ENCODE results near the gene CHRDL2.

CHRDL2 gene

GRCh38 chr11:74683279-74683871 lies 47.9 kb downstream of the CHRDL2 start:
- DNase-seq = no peak

GRCh38 chr11:74682731-74683278 lies 48.4 kb downstream of the CHRDL2 start:
- no peak for DNase-seq

DNA sequence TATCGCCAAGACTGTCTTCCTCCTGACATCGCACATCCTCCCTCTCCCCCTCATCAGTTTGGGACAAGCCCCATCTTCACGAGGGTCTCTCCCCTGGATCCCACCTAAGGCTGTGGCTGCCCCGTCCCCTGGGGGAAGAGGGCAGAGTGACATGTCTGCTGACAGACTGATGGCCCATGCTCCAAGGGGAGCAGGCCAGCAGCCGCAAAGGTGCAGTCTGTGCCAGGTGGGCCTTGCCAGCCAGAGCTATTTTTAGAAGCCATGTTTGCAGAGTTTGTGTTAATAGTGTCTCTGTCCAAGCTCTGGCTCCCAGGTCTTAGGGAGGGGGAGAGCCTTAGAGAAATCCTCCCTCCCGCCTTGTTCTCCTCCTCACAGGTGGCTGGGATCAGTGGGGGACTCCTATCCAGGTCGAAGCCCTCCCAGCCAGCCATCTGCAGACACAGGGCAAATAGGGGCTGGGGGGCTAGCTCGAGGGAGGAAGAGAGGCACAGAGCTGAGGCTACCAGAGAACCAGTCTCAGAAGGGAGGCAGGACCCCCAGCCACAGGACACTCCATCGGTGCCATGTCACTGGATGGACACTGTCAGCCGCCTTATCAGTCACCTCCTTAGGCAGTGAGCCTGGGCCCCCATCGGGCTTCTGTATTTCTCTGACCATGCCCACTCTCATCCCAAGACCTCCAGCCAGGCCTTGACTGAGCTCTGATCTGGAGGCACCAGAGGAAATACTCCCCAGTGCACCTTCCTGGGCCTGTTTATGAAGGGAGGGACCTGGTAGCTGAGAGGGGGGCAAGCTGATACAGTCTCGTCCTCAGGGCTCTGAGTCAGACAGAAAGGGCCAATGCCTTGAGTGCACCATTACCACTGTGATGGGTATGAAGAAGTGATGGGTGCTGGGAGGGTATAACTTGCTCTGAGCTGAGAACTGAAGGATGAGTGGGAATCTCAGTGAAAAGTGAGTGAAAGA lies 49.3 kb downstream of the CHRDL2 start:
- peak; percentile 73 for DNase-seq

- DNase-seq = no peak
Observed at GRCh38 chr11:74680703-74681531, 50.3 kb downstream of the CHRDL2 start.

GRCh38 chr11:74680035-74680671 lies 51.1 kb downstream of the CHRDL2 start:
- no peak for DNase-seq

DNA sequence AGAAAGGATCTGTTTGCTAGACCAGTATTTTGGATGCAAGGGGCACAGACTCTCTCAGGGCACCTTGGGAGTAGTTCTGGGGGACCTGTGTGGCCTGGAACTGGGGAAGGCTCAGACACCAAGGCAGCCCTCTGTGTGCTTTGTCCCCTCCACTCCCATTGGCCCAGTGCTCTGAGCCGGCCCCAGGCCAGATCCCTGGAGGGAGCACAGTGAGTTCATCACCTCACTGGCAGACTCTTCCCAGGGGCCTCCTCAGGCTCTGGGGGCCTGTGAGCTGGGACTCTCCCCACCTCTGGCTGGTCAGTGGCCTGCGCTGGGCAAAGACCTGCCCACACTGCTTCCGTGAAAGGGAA lies 51.7 kb downstream of the CHRDL2 start:
- DNase-seq = no peak

- no peak for DNase-seq
Observed at GRCh38 chr11:74678591-74679512, 52.4 kb downstream of the CHRDL2 start.

DNA sequence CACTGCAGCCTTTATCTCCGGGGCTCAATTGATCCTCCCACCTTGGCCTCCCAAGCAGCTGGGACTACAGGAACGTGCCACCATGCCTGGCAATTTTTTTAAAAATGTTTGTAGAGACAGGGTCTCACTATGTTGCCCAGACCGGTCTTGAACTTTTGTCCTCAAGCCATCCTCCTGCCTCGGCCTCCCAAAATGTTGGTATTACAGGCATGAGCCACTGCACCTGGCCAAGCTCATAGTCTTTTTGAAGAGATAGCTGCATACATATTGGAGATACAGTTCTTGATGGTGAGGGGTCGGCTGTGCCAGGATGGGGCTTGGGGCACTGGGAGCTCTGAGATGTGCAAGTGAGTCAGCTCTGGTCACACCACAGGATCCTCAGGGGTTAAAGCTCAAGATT lies 53.2 kb downstream of the CHRDL2 start:
- DNase-seq = no peak

DNA sequence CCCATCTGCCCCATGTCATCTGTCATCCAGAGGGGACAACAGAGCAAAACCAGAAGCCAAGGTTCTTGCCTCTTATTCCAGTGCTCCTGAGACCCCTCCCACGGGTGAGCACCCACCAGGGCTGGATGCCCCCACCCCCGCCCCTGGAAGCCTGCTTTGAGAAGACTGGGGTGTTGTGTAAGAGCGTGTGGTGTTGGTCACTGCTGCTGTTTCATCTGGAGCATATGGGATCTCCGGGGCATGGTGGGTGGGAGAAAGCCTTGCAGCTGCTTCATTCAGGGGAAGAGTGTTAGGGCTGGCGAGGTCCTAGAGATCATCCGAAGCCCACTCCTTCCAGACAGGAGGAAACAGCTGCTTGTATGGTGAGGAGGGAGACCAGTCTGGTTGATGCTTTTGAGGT lies 54.1 kb downstream of the CHRDL2 start:
- no peak for DNase-seq

DNA sequence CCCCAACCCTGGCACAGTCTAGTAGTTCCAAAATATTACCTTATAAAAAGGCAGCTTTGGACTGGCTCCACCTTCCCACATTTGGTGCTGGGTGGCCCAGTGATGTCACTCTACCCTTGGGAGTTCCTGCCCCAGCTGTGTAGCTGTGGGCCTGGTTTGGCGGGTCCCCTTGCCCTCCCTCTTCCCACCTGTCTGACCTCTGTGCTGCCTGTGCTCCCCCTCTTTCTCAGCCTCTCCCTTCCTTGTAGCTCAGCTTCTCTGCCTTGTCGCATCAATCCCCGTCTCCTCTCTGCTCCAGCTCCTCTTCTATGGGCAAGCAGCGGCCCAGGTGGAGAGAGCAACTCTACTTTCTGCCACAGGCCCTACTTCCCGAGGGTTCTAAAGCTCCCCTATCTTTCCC lies 54.6 kb downstream of the CHRDL2 start:
- no peak for DNase-seq

- DNase-seq = no peak
Observed at GRCh38 chr11:74675761-74676160, 55.5 kb downstream of the CHRDL2 start.

DNA sequence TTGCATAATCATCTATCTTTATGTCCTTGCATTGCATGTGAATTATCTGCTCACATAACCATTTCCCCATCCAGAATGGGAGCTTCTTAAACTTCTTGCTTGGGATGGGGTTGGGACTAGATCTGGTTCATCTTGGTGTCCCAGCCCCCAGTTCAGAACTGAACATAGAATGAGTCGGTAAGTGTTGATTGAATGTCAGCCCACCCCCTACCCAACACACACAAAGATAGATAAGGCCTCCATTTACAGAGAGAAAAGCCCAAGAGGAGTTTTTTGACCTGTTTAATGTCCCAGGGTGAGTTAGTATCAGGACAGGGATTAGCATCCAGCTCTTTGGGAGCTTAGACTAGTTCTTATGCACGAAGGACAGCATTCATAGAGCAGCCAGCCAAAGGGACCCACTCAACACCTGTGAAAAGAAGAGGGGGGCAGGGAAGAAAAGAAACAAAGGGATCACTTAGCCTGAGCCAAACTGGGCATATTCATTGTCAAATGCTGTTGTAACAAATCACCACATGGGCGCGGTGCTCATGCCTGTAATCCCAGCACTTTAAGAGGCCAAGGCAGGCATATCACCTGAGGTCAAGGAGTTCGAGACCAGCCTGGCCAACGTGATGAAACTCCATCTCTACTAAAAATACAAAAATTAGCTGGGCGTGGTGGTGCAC lies 57.4 kb downstream of the CHRDL2 start:
- DNase-seq = no peak

GRCh38 chr11:74672956-74673692 lies 58.1 kb downstream of the CHRDL2 start:
- peak; percentile 97 for DNase-seq

- DNase-seq = no peak
Observed at GRCh38 chr11:74672332-74672955, 58.8 kb downstream of the CHRDL2 start.

- peak; percentile 59 for DNase-seq
Observed at GRCh38 chr11:74671520-74672196, 59.6 kb downstream of the CHRDL2 start.

DNA sequence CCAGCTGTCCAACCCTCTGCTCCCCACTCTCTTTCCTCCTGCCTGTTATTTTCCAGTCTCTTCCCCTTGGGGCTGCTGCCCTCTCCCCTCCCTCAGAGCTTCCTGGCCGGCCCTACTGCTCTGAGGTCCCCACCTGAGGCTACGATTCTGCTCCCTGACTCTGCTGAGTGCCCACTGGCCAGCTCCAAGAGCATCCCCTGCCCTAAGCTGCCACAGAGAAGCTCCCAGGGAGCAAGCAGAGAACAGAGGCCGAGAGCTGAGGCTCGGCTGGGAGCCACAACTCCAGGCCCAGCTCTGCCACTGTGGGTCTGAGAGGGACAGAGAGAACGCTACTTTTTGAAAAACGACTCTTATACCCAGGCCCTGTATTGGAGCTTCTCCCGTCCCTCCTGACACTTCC lies 61.1 kb downstream of the CHRDL2 start:
- no peak for DNase-seq

GRCh38 chr11:74669211-74670160 lies 61.7 kb downstream of the CHRDL2 start:
- no peak for DNase-seq

- no peak for DNase-seq
Observed at GRCh38 chr11:74663315-74663714, 67.9 kb downstream of the CHRDL2 start.

Measured in NCI-H226 (cell line).